Measurements from ENCODE around the gene SLC45A3.

GRCh38 chr1:205630241-205630640 lies 50.1 kb downstream of the SLC45A3 start:
- TF ChIP-seq CTCF (IDR thresholded peaks at IDR 0.05; ENCODE audit: low read length) (no peak), EZH2 (IDR thresholded peaks at IDR 0.05; ENCODE audit: borderline replicate concordance, low read length) (no peak)

Measured in OCI-LY1 (cell line).